Measurements from ENCODE around the gene ARGFX.

DNA sequence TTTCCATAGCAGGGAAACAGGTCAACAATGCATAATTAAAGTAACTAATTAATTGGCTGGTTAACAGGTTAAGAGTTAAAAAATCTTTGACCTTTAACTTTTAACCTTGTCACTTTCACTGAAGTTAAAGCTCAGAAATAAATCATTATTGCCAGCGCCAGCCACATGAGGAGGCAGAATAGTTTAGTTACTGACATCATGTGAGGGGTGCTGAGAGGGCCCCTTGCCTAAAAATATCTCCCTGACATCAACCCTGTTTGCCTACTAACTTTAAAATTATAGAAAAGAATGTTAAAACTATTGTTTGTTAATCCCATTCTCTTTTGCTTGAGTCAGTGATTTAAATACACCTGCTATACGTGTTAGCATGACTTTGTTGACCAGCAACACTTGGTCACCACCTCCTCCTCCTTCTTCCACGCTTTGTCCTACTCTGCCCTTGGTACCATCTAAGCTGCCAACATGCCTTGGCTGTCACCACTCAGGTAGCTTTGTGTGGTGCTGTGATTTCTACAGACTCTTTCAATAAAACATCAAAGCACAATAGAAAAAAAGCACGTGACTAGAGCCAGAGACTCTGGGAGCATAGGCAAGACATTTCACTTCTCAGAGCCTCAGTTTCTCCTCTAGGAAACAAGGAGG lies 28.1 kb downstream of the ARGFX start:
- no peak for TF ChIP-seq TARDBP (IDR thresholded peaks at IDR 0.05; ENCODE audit: borderline replicate concordance)
- no peak for TF ChIP-seq POLR2AphosphoS2 (IDR thresholded peaks at IDR 0.05; ENCODE audit: low read depth, low read length)
- no peak for TF ChIP-seq POLR2A (IDR thresholded peaks at IDR 0.05; ENCODE audit: low read depth, low read length)
- no peak for TF ChIP-seq ZNF274 (IDR thresholded peaks at IDR 0.05; ENCODE audit: insufficient read depth, insufficient read length)
- TF ChIP-seq TCF7 (IDR thresholded peaks at IDR 0.05; ENCODE audit: borderline replicate concordance): no peak
- TF ChIP-seq ETV6 (conservative IDR thresholded peaks at IDR 0.05 in 1 of 2, IDR thresholded peaks at IDR 0.05 in 1 of 2; ENCODE audit: borderline replicate concordance in 1 of 2, low read depth in 1 of 2): no peak
- TF ChIP-seq FOXM1 (IDR thresholded peaks at IDR 0.05; ENCODE audit: low read depth, low read length): no peak
- TF ChIP-seq GABPA (IDR thresholded peaks at IDR 0.05; ENCODE audit: low read depth): no peak
- TF ChIP-seq, protein P1, sequence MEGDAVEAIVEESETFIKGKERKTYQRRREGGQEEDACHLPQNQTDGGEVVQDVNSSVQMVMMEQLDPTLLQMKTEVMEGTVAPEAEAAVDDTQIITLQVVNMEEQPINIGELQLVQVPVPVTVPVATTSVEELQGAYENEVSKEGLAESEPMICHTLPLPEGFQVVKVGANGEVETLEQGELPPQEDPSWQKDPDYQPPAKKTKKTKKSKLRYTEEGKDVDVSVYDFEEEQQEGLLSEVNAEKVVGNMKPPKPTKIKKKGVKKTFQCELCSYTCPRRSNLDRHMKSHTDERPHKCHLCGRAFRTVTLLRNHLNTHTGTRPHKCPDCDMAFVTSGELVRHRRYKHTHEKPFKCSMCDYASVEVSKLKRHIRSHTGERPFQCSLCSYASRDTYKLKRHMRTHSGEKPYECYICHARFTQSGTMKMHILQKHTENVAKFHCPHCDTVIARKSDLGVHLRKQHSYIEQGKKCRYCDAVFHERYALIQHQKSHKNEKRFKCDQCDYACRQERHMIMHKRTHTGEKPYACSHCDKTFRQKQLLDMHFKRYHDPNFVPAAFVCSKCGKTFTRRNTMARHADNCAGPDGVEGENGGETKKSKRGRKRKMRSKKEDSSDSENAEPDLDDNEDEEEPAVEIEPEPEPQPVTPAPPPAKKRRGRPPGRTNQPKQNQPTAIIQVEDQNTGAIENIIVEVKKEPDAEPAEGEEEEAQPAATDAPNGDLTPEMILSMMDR (IDR thresholded peaks at IDR 0.05 in 2 of 3, conservative IDR thresholded peaks at IDR 0.05 in 1 of 3; ENCODE audit: control insufficient read depth in 2 of 3, extremely low read depth in 1 of 3, insufficient read depth in 1 of 3, low read depth in 3 of 3, low read length in 3 of 3): no peak
- no peak for TF ChIP-seq FOS (IDR thresholded peaks at IDR 0.05; ENCODE audit: borderline replicate concordance, extremely low read depth, insufficient read length)
- TF ChIP-seq ASH2L (IDR thresholded peaks at IDR 0.05; ENCODE audit: borderline replicate concordance, low read depth): no peak
- no peak for TF ChIP-seq RAD51 (IDR thresholded peaks at IDR 0.05)

Measured in GM12878 (cell line).